Suprapubic skin (tissue), 4 donors: ENCODE results near the gene BAIAP2L2.

ENCODE experiments used
- EP300 ChIP-seq: sonication (generic); formaldehyde crosslinking; IDR thresholded peaks from one replicate; pipeline ENCODE4 v1.6.1; 2017; ENCODE audit warnings: antibody characterized with exemption
- POLR2AphosphoS5 ChIP-seq, 3 donors: sonication (generic); formaldehyde crosslinking; IDR thresholded peaks; one replicate each; pipeline ENCODE4 v1.6.1; 2017; ENCODE audit warnings: antibody characterized with exemption in 3 of 3
- TF ChIP-seq, protein P1 (sequence below), 2 donors: fragments of 200-600 bp in 1 of 2; fragments of 450-650 bp in 1 of 2; sonication (generic) in 1 of 2; IDR thresholded peaks; one replicate each; pipeline ENCODE4 v1.5.1; 2016 to 2019; ENCODE audit warnings: antibody characterized with exemption in 2 of 2, mild to moderate bottlenecking in 1 of 2, moderate library complexity in 1 of 2

DNA sequence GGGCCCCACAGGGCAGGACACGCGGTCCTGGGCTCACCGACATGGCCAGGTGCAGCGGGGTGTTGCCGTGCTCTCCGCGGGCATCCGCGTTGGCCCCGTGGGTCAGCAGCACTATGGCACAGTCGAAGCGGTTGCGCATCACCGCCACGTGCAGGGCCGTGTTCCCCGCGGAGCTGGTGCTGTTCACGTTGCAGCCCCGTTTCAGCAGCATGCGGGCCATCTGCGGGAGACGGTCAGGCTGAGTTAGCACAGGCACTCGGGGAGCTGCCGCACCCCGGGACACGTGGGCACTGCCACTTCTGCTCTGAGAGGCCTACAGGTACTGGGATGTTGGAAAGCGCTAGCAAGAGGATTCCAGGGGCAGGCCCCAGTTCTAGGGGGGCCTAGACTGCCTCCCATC lies 22.3 kb upstream of the BAIAP2L2 start:
- TF ChIP-seq, protein P1, sequence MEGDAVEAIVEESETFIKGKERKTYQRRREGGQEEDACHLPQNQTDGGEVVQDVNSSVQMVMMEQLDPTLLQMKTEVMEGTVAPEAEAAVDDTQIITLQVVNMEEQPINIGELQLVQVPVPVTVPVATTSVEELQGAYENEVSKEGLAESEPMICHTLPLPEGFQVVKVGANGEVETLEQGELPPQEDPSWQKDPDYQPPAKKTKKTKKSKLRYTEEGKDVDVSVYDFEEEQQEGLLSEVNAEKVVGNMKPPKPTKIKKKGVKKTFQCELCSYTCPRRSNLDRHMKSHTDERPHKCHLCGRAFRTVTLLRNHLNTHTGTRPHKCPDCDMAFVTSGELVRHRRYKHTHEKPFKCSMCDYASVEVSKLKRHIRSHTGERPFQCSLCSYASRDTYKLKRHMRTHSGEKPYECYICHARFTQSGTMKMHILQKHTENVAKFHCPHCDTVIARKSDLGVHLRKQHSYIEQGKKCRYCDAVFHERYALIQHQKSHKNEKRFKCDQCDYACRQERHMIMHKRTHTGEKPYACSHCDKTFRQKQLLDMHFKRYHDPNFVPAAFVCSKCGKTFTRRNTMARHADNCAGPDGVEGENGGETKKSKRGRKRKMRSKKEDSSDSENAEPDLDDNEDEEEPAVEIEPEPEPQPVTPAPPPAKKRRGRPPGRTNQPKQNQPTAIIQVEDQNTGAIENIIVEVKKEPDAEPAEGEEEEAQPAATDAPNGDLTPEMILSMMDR (IDR thresholded peaks at IDR 0.05): no peak
- TF ChIP-seq POLR2AphosphoS5 (IDR thresholded peaks at IDR 0.05) (no peak), EP300 (no peak)
